Measurements from ENCODE around the gene STARD13. TPM values are rescaled to one million over a fixed set of nuclear protein-coding genes. Genes with fewer than 3 reads are reported as not detected.

Gene STARD13
- total RNA-seq, 6 experiments from 2014 or later: 7.0 to 16.1 (median 9.8) TPM

GRCh38 chr13:33318744-33319143 is 33.2 kb upstream of the STARD13 start:
- DNase-seq: no peak
- intact Hi-C loops (cut with DNase I): no loop called here
- no peak for TF ChIP-seq POLR2A (IDR thresholded peaks at IDR 0.05)
- TF ChIP-seq CTCF (IDR thresholded peaks at IDR 0.05): no peak
- Histone ChIP-seq H3K27me3 (no peaks in the 10 kb centered on the region), H3K4me3 (no peak overlapping the region), H3K4me1 (no peaks in the 10 kb centered on the region), H3K9me3 (no peaks in the 10 kb centered on the region), H3K36me3 (no peaks in the 10 kb centered on the region), H3K27ac (no peak overlapping the region)
- WGBS (ENCODE audit: insufficient coverage, low coverage, low lambda C conversion rate, missing lambda C conversion rate): 89% methylated on average over 2 of the region's 2 CpGs
- ATAC-seq: no peak

GRCh38 chr13:33318037-33318436 is 32.5 kb upstream of the STARD13 start:
- H3K27ac ChIP-seq: no peak overlapping the region
- no peaks in the 10 kb centered on the region for H3K36me3 ChIP-seq
- ATAC-seq (no peak), DNase-seq (no peak)
- H3K9me3 ChIP-seq: no peaks in the 10 kb centered on the region
- TF ChIP-seq CTCF (IDR thresholded peaks at IDR 0.05): no peak
- TF ChIP-seq POLR2A (IDR thresholded peaks at IDR 0.05): no peak
- H3K4me3 ChIP-seq: no peak overlapping the region
- no peaks in the 10 kb centered on the region for H3K4me1 ChIP-seq
- WGBS (ENCODE audit: insufficient coverage, low coverage, low lambda C conversion rate, missing lambda C conversion rate): 89% methylated on average over 3 of the region's 3 CpGs
- no peaks in the 10 kb centered on the region for H3K27me3 ChIP-seq
- intact Hi-C loops (cut with DNase I): no loop called here

GRCh38 chr13:33316890-33317289 is 31.3 kb upstream of the STARD13 start:
- TF ChIP-seq CTCF (IDR thresholded peaks at IDR 0.05): no peak
- TF ChIP-seq POLR2A (IDR thresholded peaks at IDR 0.05): no peak
- Histone ChIP-seq H3K4me3 (no peak overlapping the region), H3K4me1 (no peaks in the 10 kb centered on the region), H3K27me3 (no peaks in the 10 kb centered on the region), H3K9me3 (no peaks in the 10 kb centered on the region), H3K27ac (no peak overlapping the region), H3K36me3 (no peaks in the 10 kb centered on the region)
- DNase-seq (no peak), ATAC-seq (no peak)
- WGBS (ENCODE audit: insufficient coverage, low coverage, low lambda C conversion rate, missing lambda C conversion rate): 44% methylated on average over 1 of the region's 1 CpG
- intact Hi-C loops (cut with DNase I): no loop called here

GRCh38 chr13:33313504-33313903 is 27.9 kb upstream of the STARD13 start:
- 77% methylated on average over 1 of the region's 1 CpG for WGBS (ENCODE audit: insufficient coverage, low coverage, low lambda C conversion rate, missing lambda C conversion rate)
- intact Hi-C loops (cut with DNase I): no loop called here

More at GRCh38 chr13:33313504-33313903, 27.9 kb upstream of the STARD13 start:
- Histone ChIP-seq H3K27me3 (no peaks in the 10 kb centered on the region), H3K4me3 (no peak overlapping the region), H3K9me3 (no peaks in the 10 kb centered on the region), H3K27ac (no peak overlapping the region), H3K4me1 (no peaks in the 10 kb centered on the region), H3K36me3 (no peaks in the 10 kb centered on the region)
- no peak for ATAC-seq
- TF ChIP-seq POLR2A (IDR thresholded peaks at IDR 0.05): no peak
- TF ChIP-seq CTCF (IDR thresholded peaks at IDR 0.05): no peak
- no peak for DNase-seq

All from right lobe of liver (tissue), 6 donors.